Stomach (tissue), 9 donors: ENCODE results near the gene KLHL40. TPM values are rescaled to one million over a fixed set of nuclear protein-coding genes. Genes with fewer than 3 reads are reported as not detected.

Experiments
- DNase-seq, 2 donors: peaks; one replicate each; pipeline versions ENCODE4 v3.0.0 to v3.0.0-alpha.2; 2013 to 2019
- H3K27ac ChIP-seq, 5 donors: fragments of 200-600 bp in 4 of 5; sonication (generic) in 4 of 5; one replicate each; pipeline ENCODE4 v1.5.1; 2013 to 2019; ENCODE audit warnings: mild to moderate bottlenecking in 1 of 5, moderate library complexity in 1 of 5
- H3K27me3 ChIP-seq, 3 donors: fragments of 200-600 bp; sonication (generic); one replicate each; pipeline ENCODE4 v1.5.1; 2017 to 2019; ENCODE audit warnings: mixed run types in 1 of 3
- H3K36me3 ChIP-seq, 4 donors: fragments of 200-600 bp; sonication (generic); 1 replicate in 3 of 4; 2 replicates in 1 of 4; pipeline ENCODE4 v1.5.1; 2016 to 2019
- H3K4me1 ChIP-seq, 4 donors: fragments of 200-600 bp; sonication (generic); one replicate each; pipeline ENCODE4 v1.5.1; 2016 to 2019
- H3K4me3 ChIP-seq, 4 donors: fragments of 200-600 bp; sonication (generic) in 3 of 4; one replicate each; pipeline ENCODE4 v1.5.1; 2016 to 2019; ENCODE audit warnings: mild to moderate bottlenecking in 1 of 4
- H3K9me3 ChIP-seq, 4 donors: fragments of 200-600 bp; sonication (generic); one replicate each; pipeline ENCODE4 v1.5.1; 2016 to 2019
- CTCF ChIP-seq, 7 experiments: fragments of 450-650 bp in 4 of 7; fragments of 200-600 bp in 3 of 7; sonication (generic) in 3 of 7; IDR thresholded peaks; one replicate each; pipeline ENCODE4 v1.5.1; 2016 to 2019; ENCODE audit warnings: antibody characterized with exemption in 7 of 7, control low read depth in 2 of 7, mild to moderate bottlenecking in 1 of 7
- EP300 ChIP-seq: sonication (generic); formaldehyde crosslinking; IDR thresholded peaks from one replicate; pipeline ENCODE4 v1.6.1; 2017; ENCODE audit warnings: antibody characterized with exemption
- POLR2A ChIP-seq, 4 donors: fragments of 450-650 bp; IDR thresholded peaks; one replicate each; pipeline ENCODE4 v1.6.1; 2016; ENCODE audit warnings: antibody characterized with exemption in 4 of 4, control low read depth in 2 of 4, mild to moderate bottlenecking in 1 of 4, moderate library complexity in 1 of 4
- POLR2AphosphoS5 ChIP-seq, 3 donors: sonication (generic); formaldehyde crosslinking; IDR thresholded peaks; one replicate each; pipeline ENCODE4 v1.6.1; 2016; ENCODE audit warnings: antibody characterized with exemption in 3 of 3
- WGBS, 5 donors: extraction: QIAGEN DNeasy Blood & Tissue Kit in 3 of 5; methylation state at CpG; one replicate each; pipeline versions ENCODE4 v1.1.5 to v1.1.7; 2013 to 2018; 5-methylcytosine and 5-hydroxymethylcytosine counted together
- intact Hi-C: fragments of 100-400 bp; cut with DNase I; formaldehyde crosslinking; loops from one replicate; pipeline ENCODE4 v1.15.1; 2023; ENCODE audit warnings: low total_unique reads
- polyA plus RNA-seq, 3 donors: library from polyadenylated mRNA; stranded (reverse); fragments of 200-250 nt; gene quantifications; one replicate each; pipeline ENCODE4 v1.2.3, GENCODE V29; 2013
- total RNA-seq, 5 donors: library from RNA; depleted of rRNA; stranded (reverse); fragments of >200 nt; gene quantifications; one replicate each; pipeline versions ENCODE4 v1.1.0 to v1.2.3, GENCODE V29; 2014 to 2016
- donor health status: healthy with polysubstance abuse.
- donor health status: Bipolar disorder and iron deficiency.
- donor health status: healthy.

The KLHL40 gene
- total and polyA plus RNA-seq, 8 donors, result 0.05 to 2.0 (median 0.18) TPM; not detected in 5

- intact Hi-C loops, result loop anchor here (10.0 kb wide), 1 partner anchor 92 kb away; no protein-coding TSS in a partner anchor
- H3K27me3 ChIP-seq, result no peaks in the 10 kb centered on the region
- no peak for DNase-seq
- WGBS, 5 donors, result 18 to 35% (median 24%) methylated on average over 3 of the region's 3 CpGs
- no peaks in the 10 kb centered on the region for H3K9me3 ChIP-seq
- peaks cover 7 to 36% (median 25%) of the 10 kb centered on the region in 4 donors for H3K36me3 ChIP-seq
- H3K4me3 ChIP-seq, result peak overlapping the region; percentile 72 to 84 (median 81)
- H3K4me1 ChIP-seq, result peaks cover 46 to 81% (median 66%) of the 10 kb centered on the region in 4 donors
- H3K27ac ChIP-seq, result peak overlapping the region; percentile 78 to 94 (median 91)
- no peak for TF ChIP-seq EP300
- no peak for TF ChIP-seq POLR2AphosphoS5 (IDR thresholded peaks at IDR 0.05)
- no peak for TF ChIP-seq CTCF (IDR thresholded peaks at IDR 0.05)
- no peak for TF ChIP-seq POLR2A (IDR thresholded peaks at IDR 0.05)
Measured at GRCh38 chr3:42653303-42653559, 32.1 kb upstream of the KLHL40 start.

- Histone ChIP-seq H3K27ac (peak within 1 kb of the TSS; percentile 78 to 94 (median 91)), H3K9me3 (no peaks in the 10 kb centered on the region), H3K4me3 (peak within 1 kb of the TSS; percentile 72 to 84 (median 81)), H3K4me1 (peaks cover 46 to 85% (median 66%) of the 10 kb centered on the region in 4 donors), H3K27me3 (no peaks in the 10 kb centered on the region), H3K36me3 (peaks cover 12 to 37% (median 25%) of the 10 kb centered on the region in 4 donors)
- peak; percentile 52 to 61 for DNase-seq
- intact Hi-C loops, result loop anchor here (10.0 kb wide), 1 partner anchor 91 kb away; no protein-coding TSS in a partner anchor
- WGBS, 5 donors, result 4 to 6% (median 4%) methylated on average over 25 to 31 of the region's 31 CpGs
- no peak for TF ChIP-seq POLR2A (IDR thresholded peaks at IDR 0.05)
- no peak for TF ChIP-seq CTCF (IDR thresholded peaks at IDR 0.05)
- no peak for TF ChIP-seq POLR2AphosphoS5 (IDR thresholded peaks at IDR 0.05)
- TF ChIP-seq EP300, result no peak
Measured at GRCh38 chr3:42653560-42654330, 31.6 kb upstream of the KLHL40 start, which contains the start of gene ZBTB47. ZBTB47 (plus strand) TSS chr3:42653697; CDS start chr3:42658356, 4,659 bp downstream.

- DNase-seq, result peak; percentile 42 to 89
- peaks cover 46 to 90% (median 68%) of the 10 kb centered on the region in 4 donors for H3K4me1 ChIP-seq
- H3K27ac ChIP-seq, result peak overlapping the region; percentile 78 to 94 (median 91)
- no peak for TF ChIP-seq POLR2A (IDR thresholded peaks at IDR 0.05)
- TF ChIP-seq CTCF (IDR thresholded peaks at IDR 0.05), result no peak
- no peak for TF ChIP-seq EP300
- TF ChIP-seq POLR2AphosphoS5 (IDR thresholded peaks at IDR 0.05), result no peak
- intact Hi-C loops, result loop anchor here (10.0 kb wide), 1 partner anchor 90 kb away; no protein-coding TSS in a partner anchor
- H3K36me3 ChIP-seq, result peaks cover 14 to 39% (median 25%) of the 10 kb centered on the region in 4 donors
- H3K27me3 ChIP-seq, result no peaks in the 10 kb centered on the region
- 0 to 3% (median 2%) methylated on average over 13 to 94 of the region's 94 CpGs for WGBS, 5 donors
- H3K4me3 ChIP-seq, result peak overlapping the region; percentile 72 to 84 (median 81)
- H3K9me3 ChIP-seq, result no peaks in the 10 kb centered on the region
Measured at GRCh38 chr3:42654331-42655201, 30.8 kb upstream of the KLHL40 start.

GRCh38 chr3:42655331-42655888, 29.9 kb upstream of the KLHL40 start:
- no peaks in the 10 kb centered on the region for H3K27me3 ChIP-seq
- no peaks in the 10 kb centered on the region for H3K9me3 ChIP-seq
- peak; percentile 42 to 60 for DNase-seq
- peaks cover 11 to 39% (median 29%) of the 10 kb centered on the region in 4 donors for H3K36me3 ChIP-seq
- peak overlapping the region; percentile 72 to 84 (median 81) for H3K4me3 ChIP-seq
- peak overlapping the region; percentile 78 to 94 (median 91) for H3K27ac ChIP-seq
- H3K4me1 ChIP-seq, result peaks cover 48 to 90% (median 67%) of the 10 kb centered on the region in 4 donors
- TF ChIP-seq POLR2A (IDR thresholded peaks at IDR 0.05) (no peak), EP300 (no peak)
- intact Hi-C loops, result loop anchor here (10.0 kb wide), 1 partner anchor 89 kb away; no protein-coding TSS in a partner anchor
- 28 to 50% (median 43%) methylated on average over 3 to 4 of the region's 4 CpGs for WGBS, 5 donors
